Uterus (tissue), 2 donors: ENCODE measurements around the gene FASTKD3.

Source experiments
- CTCF ChIP-seq, 4 experiments: fragments of 200-600 bp in 2 of 4; fragments of 450-650 bp in 2 of 4; sonication (generic) in 2 of 4; IDR thresholded peaks; one replicate each; pipeline ENCODE4 v1.5.1; 2016 to 2019; ENCODE audit warnings: antibody characterized with exemption in 4 of 4, mild to moderate bottlenecking in 2 of 4, moderate library complexity in 1 of 4
- POLR2A ChIP-seq, 2 donors: fragments of 450-650 bp; IDR thresholded peaks; one replicate each; pipeline ENCODE4 v1.6.1; 2016; ENCODE audit warnings: antibody characterized with exemption in 2 of 2, mild to moderate bottlenecking in 1 of 2, moderate library complexity in 1 of 2

- TF ChIP-seq CTCF (IDR thresholded peaks at IDR 0.05) (no peak), POLR2A (IDR thresholded peaks at IDR 0.05) (no peak)
Measured at GRCh38 chr5:7876867-7877266, 8.0 kb upstream of the FASTKD3 start.
